Activated CD8-positive, alpha-beta memory T cell treated with anti-CD3 and anti-CD28 coated beads, Interleukin-2, amount 50 U/mL, for 1 hour (primary cell): Measurements from ENCODE around the gene ABLIM1.

Experiments
- DNase-seq: peaks from one replicate; pipeline ENCODE4 v3.0.0-alpha.2; 2020; ENCODE audit errors: extremely low read depth

ABLIM1 gene

DNA sequence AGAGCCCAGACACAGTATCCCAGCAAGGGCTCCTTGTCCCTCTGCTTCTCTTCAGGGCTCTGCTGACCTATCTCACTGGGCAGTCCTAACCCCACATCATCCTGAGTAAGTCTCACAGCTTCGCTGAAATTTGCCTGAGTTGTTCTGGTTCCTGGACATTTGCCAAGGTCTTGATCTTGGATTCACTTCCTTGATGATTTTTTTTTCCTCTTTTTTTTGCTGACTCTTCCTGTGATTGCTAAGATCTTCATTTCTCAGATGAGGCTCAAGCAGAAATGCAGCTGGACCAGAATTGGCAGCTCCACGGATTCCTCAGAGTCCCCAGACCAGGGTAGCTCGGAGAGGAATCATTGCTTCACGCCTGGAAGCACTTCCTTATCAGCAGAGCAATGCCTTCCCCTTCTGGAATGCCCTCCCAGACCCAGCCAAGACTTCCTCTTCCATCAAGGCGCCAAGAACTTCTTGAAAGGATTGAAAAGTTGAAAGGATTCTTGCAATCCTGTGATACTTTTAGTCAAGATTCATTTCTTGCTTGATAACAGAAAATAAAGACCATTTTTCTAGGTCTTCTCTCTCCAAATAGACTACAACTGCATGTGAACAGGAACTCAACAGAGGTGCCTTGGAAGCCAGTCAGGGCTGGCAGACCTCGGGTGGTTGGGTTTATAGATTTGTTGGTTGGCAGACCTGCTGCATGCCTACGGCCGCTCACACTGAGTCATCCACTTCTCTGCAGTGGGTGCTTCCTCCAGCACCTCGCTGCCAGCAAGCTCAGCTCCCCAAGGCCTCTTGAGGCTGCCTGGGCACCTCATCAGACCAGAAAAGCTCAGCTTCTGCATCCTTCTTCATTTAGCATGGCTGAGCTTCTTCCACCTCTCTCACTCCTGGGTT, 244.9 kb downstream of the ABLIM1 start:
- DNase-seq: no peak

DNA sequence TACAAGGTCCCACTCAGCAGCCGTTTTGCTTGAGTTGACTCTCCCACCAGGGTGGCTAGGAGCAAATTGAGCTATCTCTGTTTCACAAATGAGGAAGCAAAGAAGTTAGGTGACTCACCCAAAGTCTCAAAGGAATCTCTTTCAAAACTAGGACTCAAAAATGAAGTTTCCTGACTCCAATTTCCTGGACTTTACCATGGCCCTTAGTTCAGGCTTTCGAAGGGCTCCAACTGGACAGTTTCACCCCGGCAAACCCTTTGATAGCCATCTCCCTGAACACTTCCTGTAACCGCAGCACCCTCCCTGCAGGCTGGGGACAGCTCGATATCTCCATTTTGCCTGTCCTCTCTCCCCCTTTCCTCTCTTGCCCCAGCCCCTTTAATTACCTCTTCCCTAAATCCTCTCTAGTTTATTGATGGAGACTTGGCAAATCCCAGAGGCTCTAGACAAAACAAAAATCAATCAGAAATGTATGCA, 249.1 kb downstream of the ABLIM1 start:
- no peak for DNase-seq

DNA sequence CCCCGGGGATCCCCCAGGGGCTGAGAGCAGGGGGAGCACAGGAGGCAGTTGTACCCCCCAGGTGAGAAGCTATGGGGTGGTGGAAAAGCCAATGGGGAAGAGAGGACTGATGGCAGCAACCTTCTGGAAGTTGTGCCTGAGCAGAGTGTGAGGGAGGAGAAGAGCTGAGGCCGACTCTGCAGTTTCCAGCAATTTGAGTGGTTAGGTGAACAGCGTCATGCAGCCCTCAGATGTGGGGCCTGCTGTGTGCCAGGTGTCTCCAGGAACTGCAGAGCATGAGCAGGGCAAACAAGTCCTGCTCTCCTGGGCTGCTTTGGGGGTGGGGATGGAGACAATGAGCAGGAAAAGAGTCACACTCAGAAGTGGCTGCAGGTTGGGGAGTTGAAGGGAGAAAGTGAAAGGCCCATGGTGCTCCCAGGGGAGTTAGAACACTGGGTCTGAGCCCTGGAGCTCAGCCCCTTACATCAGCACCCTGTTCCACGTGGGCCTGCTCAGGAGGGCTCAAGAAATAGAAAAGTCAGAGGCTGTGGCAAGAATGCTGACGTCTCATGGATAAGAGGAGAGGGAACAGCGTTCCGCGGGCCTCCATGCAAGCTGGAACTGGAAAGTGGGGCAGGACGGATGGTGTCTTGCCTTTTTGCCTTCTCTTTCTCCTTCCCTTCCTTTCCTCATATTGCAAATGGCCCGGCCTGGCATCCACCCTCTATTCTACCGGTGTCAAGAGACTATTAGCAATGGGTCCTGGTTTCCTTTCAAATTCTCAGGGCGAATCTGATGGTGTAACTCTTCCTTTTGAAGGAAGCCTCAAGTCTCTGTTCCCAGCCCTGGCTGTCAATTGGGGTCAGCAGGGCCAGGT, 249.7 kb downstream of the ABLIM1 start:
- no peak for DNase-seq

DNA sequence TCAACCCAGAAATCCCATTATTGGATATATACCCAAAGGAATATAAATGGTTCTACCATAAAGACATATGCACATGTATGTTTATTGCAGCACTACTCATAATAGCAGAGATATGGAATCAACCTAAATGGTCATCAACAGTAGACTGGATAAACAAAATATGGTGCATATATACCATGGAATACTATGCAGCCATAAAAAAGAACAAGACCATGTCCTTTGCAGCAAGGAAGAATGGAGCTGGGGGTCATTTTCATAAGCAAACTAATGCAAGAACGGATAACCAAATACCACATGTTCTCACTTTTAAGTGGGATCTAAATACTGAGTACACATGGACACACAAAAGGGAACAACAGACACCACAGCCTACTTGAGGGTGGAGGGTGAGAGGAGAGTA, 251.6 kb downstream of the ABLIM1 start:
- DNase-seq: no peak

DNA sequence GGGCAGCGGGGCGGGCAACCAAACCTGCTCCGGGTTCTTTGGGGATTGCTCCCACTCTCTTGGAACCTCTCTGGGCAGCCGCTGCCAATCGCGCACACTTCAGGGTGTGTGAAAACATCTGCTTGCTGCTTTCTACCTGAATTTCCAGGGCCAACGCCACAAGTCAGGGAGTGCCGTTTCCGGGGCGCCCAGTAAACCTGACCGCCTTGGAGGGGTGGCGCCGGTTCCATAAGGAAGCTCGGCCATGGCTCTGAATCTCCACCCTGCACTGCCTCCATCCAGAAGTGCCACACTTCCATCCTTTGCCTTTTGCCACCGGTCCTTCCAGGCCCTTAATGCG, 253.1 kb downstream of the ABLIM1 start:
- no peak for DNase-seq

DNA sequence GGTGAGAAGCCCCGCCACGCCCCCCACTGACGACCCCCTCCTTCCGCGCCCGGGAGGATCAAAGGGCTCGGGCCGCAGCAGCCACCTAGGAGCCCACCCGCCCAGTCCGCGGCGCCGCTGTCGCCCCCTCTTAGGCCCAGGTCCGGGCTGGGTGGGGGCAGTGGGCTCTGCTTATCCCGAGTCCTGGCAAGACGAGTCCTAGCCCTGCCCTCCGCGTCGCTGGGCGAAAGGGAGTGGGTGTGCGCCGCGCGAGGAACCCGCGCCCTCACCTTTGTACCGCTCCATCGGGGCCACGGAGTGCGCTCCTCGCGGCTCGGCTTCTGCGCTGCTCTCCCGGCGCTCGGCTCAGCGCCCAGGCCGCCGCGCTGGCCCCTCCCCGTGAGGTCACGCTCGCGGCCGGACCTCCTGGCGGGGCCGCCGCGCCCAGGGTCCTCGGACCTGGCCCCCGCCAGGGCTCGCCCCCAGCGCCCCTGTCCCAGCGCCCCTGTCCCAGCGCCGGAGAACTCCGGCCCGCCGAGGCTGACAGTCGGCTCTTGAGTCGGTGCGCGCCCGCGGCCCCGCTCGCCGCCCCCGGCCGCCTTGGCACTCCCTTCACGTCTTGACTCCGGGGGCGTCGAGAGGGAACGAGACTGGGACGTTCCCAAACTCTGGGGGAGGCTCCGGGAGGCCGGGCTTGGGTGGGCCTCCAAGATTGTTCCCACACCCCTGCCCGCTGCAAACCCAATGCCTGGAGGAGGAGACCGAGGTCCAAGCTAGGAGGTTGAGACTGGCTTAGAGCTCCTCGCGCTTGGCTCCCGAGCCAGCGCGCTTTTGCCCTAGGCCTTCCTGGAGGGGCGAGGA, 253.7 kb downstream of the ABLIM1 start, which contains the start of gene AFAP1L2:
Gene AFAP1L2 (minus strand): TSS at position 332 of the 840 bp plus-strand sequence. CDS start 47 bp downstream, at position 285.
- DNase-seq: no peak

DNA sequence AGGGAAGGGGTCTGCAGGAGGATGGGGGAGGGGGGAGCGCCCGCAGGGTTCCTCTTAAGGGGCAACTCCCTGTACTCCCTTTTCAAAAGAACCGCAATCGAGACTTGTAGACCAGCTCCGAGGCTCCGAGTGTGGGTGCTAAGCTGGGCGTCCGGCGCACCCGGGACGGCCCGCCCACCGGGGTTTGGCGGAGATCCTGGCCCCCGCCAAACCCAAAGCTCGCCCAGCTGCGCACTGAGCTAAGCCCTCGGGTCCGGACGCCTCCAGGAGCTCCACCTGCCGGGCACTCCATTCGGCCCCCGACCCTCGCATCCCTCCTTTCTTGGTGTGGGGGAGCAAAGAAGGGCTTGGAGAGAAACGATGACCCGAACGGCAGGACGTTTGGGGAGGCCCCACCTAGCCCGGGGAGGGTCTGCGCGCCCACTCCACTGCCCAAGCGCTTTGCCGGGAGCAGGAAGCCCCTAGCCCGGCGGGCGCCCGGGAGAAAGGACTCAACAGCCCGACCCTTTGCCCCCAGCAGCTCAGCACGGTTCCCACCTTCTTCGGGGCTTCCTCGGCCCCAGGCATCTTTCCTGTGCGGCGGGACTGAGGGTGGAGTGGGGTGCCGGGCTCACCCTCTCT, 254.4 kb downstream of the ABLIM1 start:
- no peak for DNase-seq

DNA sequence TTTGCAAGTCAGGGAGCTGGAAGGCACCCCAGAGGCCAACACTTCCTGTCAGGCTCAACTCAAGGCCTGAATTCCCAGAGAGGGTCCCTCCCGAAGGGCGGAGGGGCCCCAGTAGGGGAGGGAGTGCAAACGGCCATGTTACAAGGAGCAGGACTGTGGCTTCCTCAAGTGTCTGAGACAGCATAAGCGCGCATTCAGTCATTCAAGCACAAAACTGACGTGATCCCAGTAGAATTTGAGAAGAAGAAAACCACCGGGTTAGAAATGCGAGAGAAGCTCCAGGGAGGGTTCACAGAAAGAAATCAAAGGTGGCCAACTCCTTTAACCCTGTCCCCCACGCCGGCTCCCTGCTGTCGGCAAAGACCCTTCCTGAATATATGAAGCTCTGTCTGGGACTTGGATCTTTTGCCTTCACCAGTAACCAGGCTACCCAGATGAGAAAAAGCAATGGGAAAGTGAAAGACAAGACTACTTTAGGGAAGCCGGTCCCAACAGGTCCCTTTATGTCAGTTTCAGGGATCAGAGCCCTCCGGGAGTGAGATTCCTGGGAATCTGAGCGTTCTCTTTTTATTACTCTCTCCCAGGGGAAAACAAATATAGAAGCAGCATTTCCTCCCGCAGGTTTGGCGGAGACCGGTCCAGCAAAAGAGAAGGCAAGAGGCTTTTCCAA, 255.1 kb downstream of the ABLIM1 start:
- no peak for DNase-seq

DNA sequence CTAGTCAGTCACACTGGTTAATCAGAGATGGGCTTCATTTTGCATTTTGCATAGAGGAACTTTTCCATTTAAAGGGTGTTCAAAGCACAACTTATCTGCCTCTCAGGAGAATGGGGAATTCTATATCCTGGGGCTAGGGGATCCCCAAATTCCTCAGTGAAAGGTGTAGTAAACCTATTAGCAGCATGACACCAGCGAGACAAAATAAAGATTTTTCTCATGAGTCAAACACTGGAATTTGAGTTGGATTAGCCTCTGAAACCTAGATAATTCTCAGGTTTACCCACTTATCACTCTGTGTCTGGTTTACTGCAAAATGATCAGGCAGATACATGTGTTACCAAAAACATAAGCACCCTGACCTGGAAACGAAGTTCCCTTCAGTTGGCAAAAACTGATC, 255.8 kb downstream of the ABLIM1 start:
- no peak for DNase-seq

DNA sequence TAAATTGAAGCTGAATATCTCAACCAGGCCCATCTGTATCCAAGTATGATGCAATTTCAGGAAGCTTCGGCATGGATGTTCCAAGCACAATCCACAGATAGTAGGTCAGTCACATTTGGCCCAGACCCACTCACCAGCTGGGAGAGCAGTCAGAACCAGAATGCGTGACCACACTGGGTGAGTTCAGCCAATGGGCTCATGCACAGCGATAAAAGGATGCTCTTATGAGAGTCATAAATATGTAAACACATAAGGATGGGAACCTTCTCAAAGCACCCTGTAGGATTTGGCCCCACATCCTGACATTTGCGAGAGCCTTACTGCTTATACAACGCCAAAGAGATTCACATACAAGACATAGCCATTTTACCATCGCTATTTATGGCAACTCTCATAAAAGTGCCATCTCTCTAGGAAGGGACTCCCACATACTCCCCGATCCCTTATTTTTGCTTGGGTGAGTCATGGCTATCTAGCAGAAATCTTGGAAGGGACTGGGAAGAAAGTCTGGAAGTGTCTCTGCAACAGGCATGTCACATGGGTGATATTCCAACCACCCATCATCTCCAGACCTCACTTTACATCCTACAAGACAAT, 256.8 kb downstream of the ABLIM1 start:
- no peak for DNase-seq

DNA sequence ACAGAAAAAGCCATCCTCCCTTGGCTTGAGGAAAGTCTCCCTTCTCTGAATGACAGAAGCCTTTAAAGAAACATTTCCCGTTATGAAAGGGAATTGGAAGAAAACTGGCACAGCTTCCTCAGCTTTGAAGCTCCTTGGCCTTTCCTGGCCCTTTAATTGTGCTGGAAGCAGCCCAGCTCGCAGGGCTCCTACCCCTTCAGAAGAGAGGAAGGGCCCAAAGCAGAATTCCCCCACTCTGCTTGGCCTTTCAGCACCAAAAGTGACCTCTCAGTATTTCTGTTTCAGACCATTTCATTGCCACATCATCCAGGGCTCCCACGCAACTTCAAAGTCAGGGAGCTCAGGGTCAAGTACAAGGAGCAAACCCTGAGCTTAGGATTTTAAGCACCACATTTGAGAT, 258.0 kb downstream of the ABLIM1 start:
- DNase-seq: no peak

DNA sequence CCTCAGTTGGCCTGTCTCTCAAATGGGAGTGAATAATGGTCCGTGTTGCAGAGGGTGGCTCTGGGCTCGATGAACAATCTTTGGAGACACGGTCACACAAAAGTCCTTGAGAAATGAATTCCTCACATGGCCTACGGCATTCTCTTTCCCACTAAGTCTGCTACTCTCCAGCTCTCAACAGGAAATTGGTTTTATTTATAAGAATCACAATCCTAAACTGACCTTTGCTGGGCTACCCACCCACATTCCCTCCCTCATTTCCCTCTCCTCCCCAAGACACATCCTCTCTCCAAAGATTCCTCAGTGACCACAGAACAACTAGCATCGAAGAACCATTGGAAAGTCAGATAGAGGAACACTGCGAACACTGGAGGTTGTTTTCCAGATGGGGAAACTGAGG, 258.5 kb downstream of the ABLIM1 start:
- no peak for DNase-seq

DNA sequence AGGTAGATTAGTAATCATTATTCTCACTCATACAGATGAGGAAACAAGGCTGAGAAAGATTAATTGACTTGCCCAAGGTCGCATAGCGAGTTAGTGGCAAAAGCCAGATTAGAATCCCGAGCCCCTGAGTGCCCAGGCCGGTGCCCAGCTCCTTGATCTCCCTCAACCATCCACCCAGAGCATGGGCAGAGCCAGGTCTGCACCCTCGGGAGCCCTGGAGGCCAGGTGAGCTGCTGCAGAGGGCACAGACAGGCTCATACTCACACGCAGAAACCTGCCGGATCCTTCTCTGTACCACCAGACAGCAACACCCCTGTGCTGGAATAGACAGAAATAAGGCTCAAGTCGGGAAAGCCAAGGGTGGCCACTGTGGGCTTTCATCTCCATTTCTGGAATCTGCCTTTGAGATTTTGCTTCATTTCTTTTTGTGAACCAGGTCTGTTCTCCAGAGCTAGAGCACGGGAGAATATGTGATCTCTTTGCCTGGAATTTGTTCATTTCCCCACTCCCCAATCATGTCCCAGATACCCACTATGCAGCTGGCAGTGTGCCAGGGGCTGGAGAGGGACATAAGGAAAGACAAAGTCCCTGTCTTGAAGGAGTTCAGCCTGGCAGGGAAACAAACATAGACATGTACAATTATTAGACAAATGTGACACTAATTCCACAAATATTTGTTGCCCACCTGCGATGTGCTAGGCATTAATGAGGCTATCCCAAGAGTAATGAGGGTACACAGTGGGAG, 259.3 kb downstream of the ABLIM1 start:
- DNase-seq: no peak

DNA sequence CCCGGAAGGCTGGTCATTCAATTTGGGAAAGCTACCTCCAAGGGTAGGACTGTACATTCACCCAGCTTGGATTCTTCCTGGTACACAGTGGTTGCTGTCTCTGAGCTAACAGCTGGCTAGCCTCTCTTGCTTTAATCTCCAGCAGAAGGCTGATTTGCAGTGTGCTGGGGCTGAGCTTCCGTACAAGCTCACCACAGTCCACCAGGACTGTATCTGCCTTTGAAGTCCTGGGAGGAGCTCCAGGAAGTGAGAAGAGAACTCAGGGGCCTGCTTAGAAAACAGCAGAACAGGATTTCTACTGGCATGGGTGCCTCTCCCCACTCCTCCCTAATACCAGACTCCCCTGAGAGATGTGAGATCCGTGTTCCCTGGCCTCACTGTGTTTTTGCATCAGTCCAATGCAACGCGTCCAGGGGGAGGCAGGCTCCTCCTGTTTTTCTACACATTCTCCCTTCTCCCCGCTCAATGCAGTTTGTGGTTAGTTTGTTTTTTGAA, 260.4 kb downstream of the ABLIM1 start:
- no peak for DNase-seq

DNA sequence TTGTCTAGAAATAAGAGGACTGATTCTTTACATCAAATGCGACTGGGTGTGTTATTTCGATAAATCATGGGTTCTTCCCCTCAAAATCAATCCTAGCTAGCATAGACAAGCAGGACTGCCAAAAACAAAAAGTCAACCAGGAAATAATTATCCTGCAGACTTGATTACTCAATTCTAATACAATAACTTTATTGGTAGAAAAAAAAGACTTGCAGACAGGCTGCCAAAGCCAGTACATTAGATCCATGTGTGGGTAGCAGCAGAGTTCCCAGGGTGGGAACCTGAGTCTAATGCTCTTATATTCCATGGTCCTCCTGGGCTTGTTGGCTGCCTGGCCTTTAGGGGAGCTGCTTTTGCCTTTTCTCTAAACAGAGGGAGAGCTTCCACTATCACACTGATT, 261.6 kb downstream of the ABLIM1 start:
- DNase-seq: no peak

DNA sequence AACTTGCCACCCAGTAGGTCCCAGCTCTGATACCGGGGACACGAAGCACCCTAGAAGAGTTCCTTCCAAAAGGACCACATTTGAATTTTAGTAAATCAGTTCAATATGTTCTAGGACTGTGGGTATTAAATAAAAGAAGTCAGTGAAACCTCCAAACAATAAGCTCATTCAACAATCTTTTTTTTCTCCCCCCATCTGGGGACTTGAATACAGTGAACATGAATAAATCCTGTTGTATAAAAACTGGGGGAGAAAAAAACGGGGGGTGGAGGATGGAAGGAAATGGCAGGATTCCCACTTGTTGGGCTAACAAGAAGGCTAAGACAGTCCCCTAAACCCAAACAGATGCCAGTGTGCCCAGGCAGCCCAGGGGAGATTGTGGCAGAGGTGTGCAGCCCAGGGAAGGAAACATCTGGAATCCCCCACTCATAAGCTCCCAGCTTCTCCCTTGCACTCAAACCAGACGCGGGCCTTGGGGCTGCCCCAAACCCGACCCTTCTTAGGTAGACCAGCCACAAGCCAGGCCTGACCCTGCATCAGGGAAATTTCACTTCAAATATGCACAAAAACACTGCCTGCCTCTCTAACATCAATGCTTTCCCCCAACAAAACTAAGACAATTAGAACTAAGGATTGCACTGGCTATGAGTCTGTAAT, 262.6 kb downstream of the ABLIM1 start:
- DNase-seq: no peak

DNA sequence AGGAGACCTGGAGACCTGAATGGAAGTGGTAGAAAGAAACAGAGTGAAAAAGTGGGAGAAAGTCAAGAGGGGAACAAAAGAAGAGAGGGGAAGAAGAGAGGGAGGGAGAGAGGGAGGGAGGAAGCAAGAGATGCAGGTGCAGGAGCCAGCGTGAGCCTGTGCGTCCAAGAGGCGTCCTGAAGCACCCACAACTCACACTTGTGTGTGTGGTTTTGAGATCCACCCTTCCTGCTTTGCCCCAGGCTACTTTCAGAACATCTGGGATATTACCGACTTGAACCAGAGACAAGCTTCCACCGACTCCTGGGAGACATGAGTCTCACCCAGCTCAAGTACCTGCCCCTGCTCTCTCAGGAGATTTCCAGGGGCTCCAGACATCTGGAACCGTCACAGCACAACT, 263.5 kb downstream of the ABLIM1 start:
- no peak for DNase-seq

DNA sequence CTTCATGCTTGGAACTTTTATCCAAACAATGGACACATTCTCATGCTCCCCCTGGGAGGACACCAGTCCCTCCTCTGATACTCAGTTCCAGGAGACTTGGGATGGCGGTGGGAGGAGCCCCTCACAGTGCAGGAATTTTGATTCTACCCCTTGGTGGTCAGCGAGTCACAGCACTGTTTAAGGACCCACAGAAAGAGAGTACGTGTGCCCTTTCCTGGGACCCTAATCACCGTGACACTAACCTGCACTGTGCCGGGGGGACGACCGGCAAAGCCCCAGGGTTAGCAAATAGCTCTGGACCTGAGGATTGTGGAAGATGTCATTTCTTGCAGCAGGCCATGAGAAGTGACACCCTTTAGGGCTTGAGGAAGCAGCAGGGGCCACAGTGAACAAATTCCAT, 264.2 kb downstream of the ABLIM1 start:
- no peak for DNase-seq

DNA sequence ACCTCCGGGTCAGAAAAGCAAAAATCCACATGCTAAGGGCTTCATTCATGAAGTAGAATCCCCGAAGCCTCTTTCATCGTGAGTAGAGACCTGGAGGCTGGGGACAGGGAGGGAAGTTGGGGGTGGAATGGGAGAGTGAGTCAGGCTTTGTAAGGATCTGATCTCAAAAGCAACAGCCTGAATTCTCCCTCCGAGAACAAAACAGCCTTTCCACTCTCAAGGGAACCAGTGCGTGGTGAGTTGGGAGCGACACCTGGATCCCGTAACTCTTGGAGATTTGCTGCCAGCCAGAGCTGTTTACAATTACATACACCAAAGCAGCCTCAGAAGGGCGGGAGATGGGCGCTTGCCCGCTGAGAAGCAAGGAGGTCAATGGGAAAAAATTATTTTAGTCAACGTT, 264.6 kb downstream of the ABLIM1 start:
- no peak for DNase-seq
